ENCODE measurements around the gene IL36G.
A peak's percentile ranks its signal among the peaks of the same experiment; 100 is the strongest.
"Not testable (repeated sequence)": the region's sequence is repeated elsewhere in the genome, so short reads cannot be mapped to it uniquely, and the experiment has no call there.

Gene IL36G
- total RNA-seq: 0 reads per million in 2 donors

- no peak for DNase-seq
These were observed at the start of gene IL36G for GRCh38 chr2:112977559-112978056. TSS of gene IL36G (plus strand) at chr2:112978006. CDS start at chr2:112978639, 633 bp downstream.

GRCh38 chr2:112933261-112933660, 44.5 kb upstream of the IL36G start:
- no peak for DNase-seq

GRCh38 chr2:112934117-112934516, 43.7 kb upstream of the IL36G start:
- not testable (repeated sequence) for DNase-seq

- DNase-seq: no peak
These were observed 40.9 kb upstream of the IL36G start for GRCh38 chr2:112936927-112937232.

GRCh38 chr2:112938904-112939303, 38.9 kb upstream of the IL36G start:
- DNase-seq: peak in 1 of 5 experiments; percentile 16

- DNase-seq: no peak
These were observed 38.4 kb upstream of the IL36G start for GRCh38 chr2:112939425-112939824.

GRCh38 chr2:112940859-112941625, 36.8 kb upstream of the IL36G start:
- DNase-seq: no peak

GRCh38 chr2:112941753-112942653, 35.8 kb upstream of the IL36G start:
- DNase-seq: peak; percentile 4 to 80 (median 25)

GRCh38 chr2:112942654-112943002, 35.2 kb upstream of the IL36G start:
- no peak for DNase-seq

- no peak for DNase-seq
These were observed 32.8 kb upstream of the IL36G start for GRCh38 chr2:112944971-112945370.

- DNase-seq: no peak
These were observed 31.7 kb upstream of the IL36G start for GRCh38 chr2:112946086-112946485.

- DNase-seq: no peak
These were observed 30.4 kb upstream of the IL36G start for GRCh38 chr2:112947374-112947773.

- no peak for DNase-seq
These were observed 28.4 kb upstream of the IL36G start for GRCh38 chr2:112949456-112949855.

- no peak for DNase-seq
These were observed 23.4 kb upstream of the IL36G start for GRCh38 chr2:112954364-112954763.

GRCh38 chr2:112957511-112957910, 20.3 kb upstream of the IL36G start:
- no peak for DNase-seq

- peak in 3 of 5 experiments; percentile 3 to 66 (median 4) for DNase-seq
These were observed 19.2 kb upstream of the IL36G start for GRCh38 chr2:112958428-112959108.

GRCh38 chr2:112959109-112959812, 18.5 kb upstream of the IL36G start:
- DNase-seq: no peak

GRCh38 chr2:112960230-112960825, 17.5 kb upstream of the IL36G start:
- no peak for DNase-seq

GRCh38 chr2:112962308-112963175, 15.3 kb upstream of the IL36G start:
- DNase-seq: no peak

- DNase-seq: no peak
These were observed 10.8 kb upstream of the IL36G start for GRCh38 chr2:112967023-112967422.
